NCI-H187 (cell line): ENCODE results near the gene REXO2.

Source experiments
- DNase-seq, 2 experiments: peaks; one replicate each; lab custom pipeline; 2025; lab: John Stamatoyannopoulos, UW

REXO2 gene

DNA sequence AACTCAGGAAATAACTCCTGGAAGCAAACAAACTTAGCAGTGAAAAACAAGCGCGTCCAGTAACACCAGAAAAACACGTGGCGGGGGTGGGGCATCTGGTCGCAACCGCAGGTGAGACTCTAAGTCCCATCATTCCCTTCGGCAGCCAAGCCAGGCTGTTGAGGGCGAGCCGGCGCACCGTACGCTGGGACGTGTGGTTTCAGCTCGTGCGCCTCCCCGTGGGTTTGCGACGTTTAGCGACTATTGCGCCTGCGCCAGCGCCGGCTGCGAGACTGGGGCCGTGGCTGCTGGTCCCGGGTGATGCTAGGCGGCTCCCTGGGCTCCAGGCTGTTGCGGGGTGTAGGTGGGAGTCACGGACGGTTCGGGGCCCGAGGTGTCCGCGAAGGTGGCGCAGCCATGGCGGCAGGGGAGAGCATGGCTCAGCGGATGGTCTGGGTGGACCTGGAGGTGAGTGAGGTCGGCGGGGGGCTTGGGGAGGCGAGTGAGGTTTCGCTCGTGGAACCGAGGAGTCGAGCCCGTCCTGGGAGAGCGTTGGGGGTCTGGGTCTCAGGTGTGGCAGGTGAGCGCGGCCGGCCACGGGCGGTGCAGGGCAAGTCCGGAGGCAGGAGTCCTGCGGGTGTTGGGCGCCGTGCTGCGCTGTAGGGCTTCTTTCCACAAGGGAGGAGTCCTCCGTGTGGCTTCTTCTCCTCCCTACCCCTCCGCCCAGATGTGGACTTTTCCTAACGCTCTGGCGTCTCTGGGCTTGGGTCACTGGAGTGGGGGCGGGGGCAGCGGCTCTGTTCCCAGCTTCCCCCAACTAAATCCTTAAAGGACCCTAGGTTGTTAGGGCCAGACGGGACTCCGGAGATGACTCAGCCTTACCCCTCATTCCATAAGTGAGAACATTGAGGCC is at the start of gene REXO2:
REXO2 (plus strand) TSS at position 239 of the 892 bp plus-strand sequence; CDS start at position 301, 62 bp downstream.
- DNase-seq: peak; percentile 59 to 84

DNA sequence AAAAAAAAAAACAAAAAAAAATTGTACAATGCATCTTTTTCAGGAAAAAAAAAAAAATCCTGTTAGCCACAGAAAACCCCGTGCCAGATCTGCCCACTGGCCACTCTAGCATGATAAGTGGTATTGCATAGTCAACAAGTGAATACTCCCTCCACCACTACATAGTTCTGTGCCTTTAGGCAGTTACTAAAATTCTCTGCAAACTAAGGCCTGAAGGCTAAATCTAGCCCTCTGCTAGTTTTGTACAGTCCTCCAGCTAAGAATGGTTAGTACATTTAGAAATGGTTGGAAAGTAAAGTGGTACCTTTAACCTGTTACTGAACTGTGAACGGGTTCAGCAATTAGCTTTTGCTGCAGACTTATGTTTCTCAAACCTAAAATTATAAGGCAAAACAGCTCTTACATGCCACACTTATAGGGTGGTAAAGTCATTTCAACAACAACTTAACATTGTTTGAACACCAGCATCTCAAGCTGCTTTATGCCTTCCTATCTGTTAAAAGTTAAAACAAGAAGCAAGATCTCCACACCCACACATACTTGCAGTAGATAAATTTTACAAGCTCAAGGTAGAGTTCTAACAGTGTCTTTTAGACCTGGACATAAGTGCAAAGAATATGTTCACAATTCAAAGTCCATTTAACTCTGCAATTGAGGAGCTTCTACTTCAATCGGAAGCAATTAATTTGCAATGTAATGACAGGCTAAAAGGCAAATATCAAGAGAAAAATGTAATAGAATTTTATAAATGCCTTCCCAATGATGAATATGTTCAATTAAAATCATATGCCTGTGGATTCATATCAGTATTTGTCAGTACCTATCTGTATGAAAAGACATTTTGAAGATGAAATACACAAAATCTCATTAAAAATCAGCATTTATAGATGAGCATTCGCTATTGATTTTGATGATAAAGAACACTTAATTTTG is 46.3 kb upstream of the REXO2 start:
- no peak for DNase-seq

DNA sequence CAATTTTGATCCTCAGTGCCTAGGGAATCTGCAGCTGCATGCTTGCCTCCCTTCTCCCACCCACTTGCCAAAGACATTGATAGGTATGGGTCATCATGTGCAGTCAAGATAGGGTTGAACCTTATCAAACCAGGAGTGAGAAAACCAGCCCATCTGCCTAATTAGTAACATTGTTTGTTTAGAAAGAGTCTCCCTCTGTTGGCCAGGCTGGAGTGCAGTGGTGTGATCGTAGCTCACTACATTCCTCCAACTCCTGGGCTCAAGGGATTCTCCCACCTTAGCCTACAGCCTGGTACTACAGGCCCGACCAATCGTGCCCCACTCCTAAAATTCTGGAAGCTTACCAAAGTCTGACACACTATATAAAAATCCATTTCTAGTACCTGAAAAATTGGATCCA is 43.5 kb upstream of the REXO2 start:
- DNase-seq: no peak

DNA sequence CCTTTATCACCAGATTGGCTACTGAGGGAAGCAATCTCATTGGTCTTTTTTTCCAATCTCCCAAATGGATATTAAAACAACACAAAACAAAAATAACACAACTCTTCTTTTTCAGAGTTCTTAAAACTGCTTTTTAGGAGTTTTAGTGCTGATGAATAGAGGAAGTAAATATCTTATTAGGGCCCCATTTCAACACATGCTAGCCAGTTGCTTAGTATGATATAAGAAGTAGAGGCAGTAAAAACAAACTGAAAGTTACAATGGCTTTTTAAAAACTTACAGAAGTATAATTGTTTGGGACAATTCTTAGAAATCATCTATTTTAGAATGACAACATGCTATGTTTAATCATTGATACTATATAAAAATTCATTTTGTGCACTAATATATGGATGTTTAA is 42.4 kb upstream of the REXO2 start:
- no peak for DNase-seq

DNA sequence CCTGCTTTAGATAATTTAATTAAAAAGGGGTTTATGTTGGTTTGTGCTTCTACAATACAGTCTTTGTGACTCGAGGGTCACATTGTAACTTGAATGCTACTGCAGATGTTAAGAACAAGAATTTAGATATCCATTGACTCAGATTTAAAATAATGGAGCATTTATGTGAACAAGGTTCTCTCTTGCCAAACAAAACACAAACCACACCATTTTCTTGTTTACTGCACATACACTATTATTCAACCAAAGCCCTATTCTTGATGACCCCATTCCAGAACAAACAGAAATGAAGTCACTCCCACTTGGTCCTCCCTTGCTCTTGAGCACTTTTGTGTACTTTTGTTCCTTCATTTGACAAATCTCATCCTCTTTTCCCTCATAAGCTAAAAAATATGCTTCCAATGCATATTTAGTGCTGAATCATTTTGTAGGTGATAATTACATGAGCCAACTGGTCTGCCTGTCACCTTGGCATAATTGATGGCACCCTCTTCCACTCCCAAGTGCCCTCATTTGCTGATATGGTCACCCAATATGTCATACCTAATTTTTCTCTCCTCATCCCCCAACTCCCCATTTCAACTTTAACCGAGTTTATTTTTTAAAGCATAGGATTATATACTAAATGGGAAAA is 41.8 kb upstream of the REXO2 start:
- no peak for DNase-seq

DNA sequence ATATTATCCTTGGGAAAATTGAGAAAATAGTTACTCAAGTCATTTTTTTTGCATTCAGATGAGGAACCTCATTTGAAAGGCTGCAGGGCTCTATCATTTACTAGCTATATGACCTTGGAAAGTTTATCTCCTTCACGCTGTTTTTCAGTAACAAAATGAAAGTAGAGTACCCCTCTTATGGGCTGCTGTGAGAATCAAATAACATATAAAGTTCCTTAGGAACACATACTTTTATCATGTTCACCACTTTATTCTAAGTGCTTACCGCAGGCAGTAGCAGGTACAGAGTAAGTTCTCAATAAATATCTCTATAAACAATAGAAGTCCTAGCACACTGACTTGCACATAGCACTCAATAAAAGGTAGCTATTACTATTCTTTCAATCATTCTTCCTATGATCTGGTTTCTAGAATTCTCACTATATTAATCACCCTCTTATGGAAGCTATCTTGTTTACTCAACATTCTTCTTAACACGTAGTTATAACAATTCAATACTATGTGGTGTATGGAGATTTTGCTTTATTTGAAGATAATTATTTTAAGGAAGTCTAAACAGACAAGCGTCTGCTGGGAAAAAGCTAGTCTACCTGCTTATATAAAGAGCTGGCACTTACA is 40.9 kb upstream of the REXO2 start:
- DNase-seq: no peak

DNA sequence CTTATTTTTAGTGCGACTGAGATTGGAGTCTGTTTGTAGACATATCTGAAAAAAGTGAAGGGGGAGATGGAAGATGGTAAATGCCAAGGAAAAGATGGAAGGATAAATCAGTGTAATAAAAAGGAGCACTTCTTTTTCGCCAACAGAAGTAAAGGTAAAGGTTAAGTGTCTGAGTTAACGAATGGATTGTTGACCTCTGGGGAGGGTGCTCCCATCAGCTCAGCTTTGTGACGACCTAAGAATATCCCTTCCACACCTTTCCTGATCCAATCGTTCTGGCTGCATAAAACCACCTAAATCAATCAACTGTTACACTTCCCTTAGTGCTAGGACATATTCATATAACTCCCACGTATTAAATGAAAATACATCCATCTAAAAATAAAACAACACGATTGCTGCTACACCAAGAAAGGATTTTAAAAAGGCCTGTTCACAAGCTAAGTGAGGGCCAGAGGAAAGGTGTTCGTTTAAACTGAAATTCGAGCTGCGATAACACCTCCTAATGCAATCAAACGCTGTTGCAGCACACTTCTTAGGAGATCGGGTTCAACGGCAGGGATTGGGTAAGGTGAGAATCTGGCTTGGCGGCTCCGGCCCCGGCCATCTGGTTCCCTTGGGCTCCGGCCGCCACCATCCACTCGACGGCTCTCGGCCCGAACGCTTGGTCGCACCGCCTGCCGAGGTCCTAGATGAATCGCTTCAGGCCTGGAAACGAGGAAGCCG is 39.6 kb upstream of the REXO2 start:
- DNase-seq: no peak

DNA sequence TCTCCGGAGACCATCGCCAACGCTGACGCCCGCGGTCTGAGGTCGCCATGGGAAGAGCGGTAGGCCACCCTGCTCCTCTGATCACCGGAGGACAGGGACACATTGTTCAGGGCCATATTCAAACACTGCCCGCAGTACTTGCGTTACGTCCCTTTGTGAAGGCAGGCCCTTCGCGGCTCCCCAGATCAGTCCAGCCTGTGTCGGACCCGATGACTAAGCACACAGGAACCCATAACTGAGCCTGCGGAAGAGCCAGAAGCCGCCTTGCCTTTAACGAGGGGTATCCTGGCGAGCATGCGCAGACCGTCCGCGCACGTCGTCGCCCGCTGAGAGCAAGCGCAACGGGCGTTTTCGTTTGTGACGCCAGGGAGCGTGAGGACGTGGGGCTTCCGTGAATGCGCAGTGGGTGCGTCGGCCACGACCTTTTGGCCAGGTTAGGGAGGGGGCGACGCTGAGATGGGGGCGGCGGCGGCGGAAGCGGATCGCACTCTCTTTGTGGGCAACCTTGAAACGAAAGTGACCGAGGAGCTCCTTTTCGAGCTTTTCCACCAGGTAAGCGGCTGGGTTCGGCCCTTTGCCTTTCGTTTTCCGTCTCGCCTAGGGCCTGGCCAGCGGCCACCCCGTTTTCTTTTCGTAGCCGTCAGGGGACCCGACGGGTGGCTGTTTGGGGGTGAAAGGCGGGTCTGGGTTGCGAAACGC is 38.9 kb upstream of the REXO2 start, which contains the start of the genes C11orf71 and RBM7:
C11orf71 (minus strand) TSS at position 296 of the 699 bp plus-strand sequence; CDS start at position 116, 180 bp downstream.
RBM7 (plus strand) TSS at position 451 of the 699 bp plus-strand sequence; CDS start at position 457, 6 bp downstream.
- DNase-seq: peak; percentile 93 to 95

DNA sequence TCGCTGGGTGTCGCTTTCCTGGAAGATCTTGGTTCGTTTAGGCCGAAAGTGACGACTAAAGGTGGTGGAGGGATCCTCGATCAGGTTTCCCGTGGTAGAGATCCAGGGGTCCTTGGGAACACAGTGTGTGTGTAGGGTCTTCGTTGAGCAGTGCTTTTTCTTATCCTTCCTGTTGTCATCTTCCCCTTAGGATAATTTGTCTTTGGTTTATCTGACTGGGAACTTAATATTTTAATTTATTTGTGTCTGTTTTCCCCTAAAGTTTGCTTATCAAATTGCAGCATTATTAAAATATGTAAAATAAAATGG is 38.4 kb upstream of the REXO2 start:
- no peak for DNase-seq

DNA sequence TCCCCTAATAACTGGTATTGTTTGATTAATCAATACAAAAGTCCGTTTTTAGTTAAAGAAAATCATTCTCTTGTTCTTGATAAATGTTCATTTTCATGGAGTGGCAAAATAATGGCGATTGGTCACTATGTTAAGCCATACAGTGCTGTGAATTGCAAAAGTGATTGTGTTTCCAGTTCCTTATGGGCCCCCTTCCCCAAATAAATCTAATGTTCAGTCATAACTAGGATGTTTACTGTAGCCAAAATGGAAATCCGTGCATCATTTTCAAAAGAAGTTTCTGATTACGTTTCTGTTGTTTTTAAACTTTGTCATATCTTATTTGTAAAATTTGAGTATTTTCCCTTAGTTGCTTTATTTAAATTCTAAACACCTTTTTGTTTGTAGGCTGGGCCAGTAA is 38.0 kb upstream of the REXO2 start:
- peak in 1 of 2 experiments; percentile 2 for DNase-seq

DNA sequence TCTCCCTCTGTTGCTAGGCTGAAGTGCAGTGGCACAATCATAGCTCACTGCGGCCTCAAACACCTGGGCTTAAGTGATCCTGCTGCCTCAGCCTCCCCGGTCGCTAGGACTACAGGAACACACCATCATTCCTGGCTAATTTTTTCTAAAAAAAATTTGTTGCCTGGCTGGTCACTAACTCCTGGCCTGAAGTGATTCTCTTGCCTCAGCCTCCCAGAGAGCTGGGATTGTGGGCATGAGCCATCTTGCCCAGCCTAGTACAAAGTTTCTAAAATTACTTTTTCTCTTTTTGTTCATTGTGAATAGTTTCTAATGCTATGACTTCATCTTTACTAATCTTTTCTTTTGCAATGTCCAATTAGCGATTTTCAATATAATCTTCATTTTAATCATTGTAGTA is 26.3 kb upstream of the REXO2 start:
- no peak for DNase-seq

DNA sequence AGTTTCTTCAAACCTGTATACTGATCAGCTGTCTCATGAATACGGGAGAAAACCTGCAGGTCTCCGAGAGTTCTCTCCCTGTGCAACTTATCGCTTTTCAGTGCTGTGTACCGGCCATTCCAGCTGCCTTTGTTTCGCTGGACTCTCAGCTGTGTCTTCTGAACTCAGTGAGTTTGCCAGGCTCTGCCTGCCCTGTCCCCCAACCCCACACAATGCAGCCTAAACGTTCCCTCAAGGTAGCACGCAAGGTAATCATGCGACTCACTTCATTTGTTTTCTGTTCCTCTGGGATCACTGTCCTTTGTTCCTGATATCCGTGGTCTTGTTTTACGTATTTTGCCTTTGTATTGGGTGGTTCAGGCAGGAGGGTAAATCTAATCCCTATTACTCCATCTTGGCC is 25.3 kb upstream of the REXO2 start:
- no peak for DNase-seq

DNA sequence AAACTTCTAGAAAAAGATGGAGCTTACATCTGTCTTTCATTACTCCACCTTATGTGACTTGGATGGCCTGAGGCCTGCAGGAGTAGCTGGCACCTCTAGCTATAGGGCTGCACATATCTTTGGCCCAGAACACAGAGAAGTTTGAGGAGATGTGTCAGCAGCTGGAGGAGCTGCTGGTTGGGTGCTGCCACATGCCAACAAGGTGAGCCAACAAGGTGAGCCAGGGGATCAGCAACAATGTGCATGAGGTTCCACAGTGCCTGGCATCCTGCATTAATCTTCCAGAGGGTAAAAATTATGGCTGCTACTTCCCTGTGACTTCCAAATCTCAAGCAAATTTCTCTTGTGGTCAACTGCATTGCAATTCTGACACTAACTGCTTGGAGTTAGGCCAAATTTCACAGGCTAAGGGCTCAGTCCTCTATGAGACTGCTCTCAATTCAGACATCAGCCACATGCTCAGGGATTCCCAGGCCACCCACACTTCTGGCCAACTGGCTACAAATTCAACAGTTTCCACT is 22.8 kb upstream of the REXO2 start:
- DNase-seq: no peak

DNA sequence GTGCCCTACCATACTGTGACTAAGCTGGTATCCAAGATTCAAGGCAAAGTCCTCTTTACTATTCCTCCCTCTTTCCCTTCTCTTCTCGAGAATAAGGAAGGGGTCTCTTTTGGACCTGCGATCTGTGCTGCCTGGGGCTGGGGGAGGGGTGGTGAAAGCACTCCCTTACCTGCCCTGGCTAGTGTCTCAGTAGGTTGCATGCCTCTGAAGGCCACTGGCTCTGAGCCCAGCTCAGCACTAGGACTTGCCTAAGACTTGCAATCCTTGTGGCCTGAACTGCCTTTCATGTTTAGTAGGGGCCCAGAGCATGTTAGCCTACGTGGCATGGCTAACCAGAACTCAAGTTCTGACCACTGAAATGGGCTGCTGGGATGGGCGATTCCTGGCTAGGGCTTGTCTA is 13.0 kb upstream of the REXO2 start:
- no peak for DNase-seq

DNA sequence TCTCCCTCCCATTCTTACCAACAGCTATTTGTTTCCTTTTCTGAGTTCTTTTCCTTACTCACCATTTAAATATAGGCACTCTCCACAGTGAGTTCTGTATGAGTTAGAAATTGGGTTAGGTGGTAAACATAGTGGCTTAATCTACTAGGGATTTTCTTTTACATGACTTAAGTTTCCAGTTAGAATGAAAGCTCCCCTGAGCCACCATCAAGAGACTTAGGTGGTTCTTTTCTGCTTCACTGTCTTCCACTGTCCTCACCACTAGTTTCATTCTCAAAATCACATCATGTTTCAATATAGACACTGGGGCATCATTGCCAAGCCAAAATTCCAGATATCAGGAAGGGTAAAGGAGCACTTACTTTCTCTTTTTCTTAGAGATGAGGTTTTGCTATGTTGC is 9.0 kb upstream of the REXO2 start:
- no peak for DNase-seq

DNA sequence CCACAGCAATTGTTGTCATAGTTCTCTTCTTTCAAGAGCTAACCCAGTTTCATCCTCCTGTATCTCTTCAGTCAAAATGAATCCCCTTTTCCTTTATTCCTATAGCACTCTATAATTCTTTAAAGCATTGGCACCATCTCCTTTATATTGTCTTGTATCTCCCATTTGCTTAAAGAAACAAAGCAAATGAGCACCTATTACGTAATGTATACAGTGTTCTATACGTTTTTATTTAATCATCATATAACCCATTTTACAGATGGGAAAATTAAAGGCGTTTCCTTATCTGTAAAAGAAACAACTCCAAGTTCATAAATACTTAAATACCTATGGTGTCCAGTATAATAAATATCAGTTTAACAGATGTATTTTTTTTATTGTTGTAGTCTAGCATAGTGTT is 6.4 kb upstream of the REXO2 start:
- no peak for DNase-seq

DNA sequence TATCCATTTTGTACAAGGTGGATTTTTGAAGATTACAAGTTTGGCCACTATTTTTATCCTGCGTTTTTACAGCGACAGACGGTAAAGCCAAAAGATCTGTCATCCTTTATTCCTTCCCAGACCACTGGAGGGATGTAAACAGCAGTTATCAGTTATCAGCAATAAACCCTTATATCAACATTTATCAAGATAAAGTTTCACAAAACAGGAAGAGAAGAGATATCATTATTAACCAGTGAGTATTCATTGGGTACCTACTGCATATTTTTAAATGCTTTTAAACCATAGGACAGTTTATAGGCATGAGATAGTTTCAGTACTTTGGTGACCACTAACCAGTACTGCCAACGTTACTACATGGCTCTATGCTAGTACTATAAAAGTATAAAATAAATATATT is 5.9 kb upstream of the REXO2 start:
- no peak for DNase-seq

DNA sequence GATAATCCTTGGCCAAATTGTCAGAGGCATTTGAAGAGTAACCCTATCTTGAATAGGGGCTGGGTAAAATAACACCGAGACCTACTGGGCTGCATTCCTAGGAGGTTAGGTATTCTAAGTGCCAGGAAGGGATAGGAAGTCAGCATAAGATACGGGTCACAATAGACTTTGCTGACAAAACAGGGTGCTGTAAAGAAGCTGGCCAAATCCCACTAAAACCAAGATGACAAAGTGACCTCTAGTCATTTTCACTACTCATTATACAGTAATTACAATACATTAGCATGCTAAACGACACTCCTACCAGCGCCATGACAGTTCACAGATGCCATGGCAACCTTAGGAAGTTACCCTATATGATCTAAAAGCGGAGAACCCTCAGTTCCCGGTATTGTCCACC is 964 bp upstream of the REXO2 start:
- DNase-seq: no peak

DNA sequence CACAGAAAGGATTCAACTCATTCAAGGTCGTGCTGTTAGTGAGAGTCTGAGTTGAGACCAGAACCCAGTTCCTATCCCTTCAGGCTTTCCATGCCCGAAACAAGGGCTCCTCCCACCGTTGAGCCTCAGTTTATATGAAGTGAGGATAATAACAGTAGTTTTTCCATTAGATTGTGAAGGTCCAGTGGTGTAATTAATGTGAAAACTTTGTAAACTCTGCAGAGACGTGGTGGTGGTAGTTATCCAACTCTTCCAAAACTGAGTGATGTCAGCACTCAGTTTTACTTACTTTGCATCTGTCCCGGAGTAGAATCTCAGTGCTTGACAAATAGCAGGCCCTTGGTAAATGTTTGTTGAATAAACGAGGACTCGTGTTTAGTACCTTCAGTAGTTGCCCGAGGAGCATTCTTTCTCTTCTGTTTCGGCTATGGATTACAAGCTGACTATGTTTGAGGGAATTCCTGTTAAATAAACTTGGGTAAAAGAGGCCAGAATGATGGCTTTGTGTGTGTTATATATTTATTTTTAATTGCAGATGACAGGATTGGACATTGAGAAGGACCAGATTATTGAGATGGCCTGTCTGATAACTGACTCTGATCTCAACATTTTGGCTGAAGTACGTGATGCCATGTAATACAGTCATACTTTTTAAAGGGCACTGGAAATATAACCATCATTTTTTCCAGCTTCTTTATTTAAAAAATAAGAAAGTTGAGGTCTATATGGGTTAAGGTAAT is 1.0 kb downstream of the REXO2 start:
- no peak for DNase-seq
